GM21447 (cell line): Measurements from ENCODE around the gene TMEM247.

Experiments
- ATAC-seq: cut with Tn5 transposase; IDR thresholded peaks from one replicate; pipeline ENCODE4 v1.9.1; 2021; ENCODE audit not compliant: unreplicated experiment

Gene TMEM247

GRCh38 chr2:46479265-46479664 lies at the start of gene TMEM247:
Gene TMEM247, plus strand, starts transcription at chr2:46479565.
- no peak for ATAC-seq

- ATAC-seq = no peak
Measured at GRCh38 chr2:46430413-46430812, 49.0 kb upstream of the TMEM247 start.

GRCh38 chr2:46430992-46431391 lies 48.4 kb upstream of the TMEM247 start:
- no peak for ATAC-seq

GRCh38 chr2:46431481-46432235 lies 47.7 kb upstream of the TMEM247 start:
- ATAC-seq = no peak

- ATAC-seq = no peak
Measured at GRCh38 chr2:46434851-46435273, 44.5 kb upstream of the TMEM247 start.

- no peak for ATAC-seq
Measured at GRCh38 chr2:46435353-46435752, 44.0 kb upstream of the TMEM247 start.

- no peak for ATAC-seq
Measured at GRCh38 chr2:46435796-46436360, 43.5 kb upstream of the TMEM247 start.

- no peak for ATAC-seq
Measured at GRCh38 chr2:46436800-46437199, 42.6 kb upstream of the TMEM247 start.

GRCh38 chr2:46438102-46438501 lies 41.3 kb upstream of the TMEM247 start:
- ATAC-seq = no peak

GRCh38 chr2:46438794-46439193 lies 40.6 kb upstream of the TMEM247 start:
- ATAC-seq = no peak

- no peak for ATAC-seq
Measured at GRCh38 chr2:46439582-46439981, 39.8 kb upstream of the TMEM247 start.

- no peak for ATAC-seq
Measured at GRCh38 chr2:46441838-46442712, 37.3 kb upstream of the TMEM247 start.

GRCh38 chr2:46444732-46445131 lies 34.6 kb upstream of the TMEM247 start:
- no peak for ATAC-seq

GRCh38 chr2:46445556-46445955 lies 33.8 kb upstream of the TMEM247 start:
- no peak for ATAC-seq

- ATAC-seq = no peak
Measured at GRCh38 chr2:46446871-46447568, 32.3 kb upstream of the TMEM247 start.

GRCh38 chr2:46447649-46448048 lies 31.7 kb upstream of the TMEM247 start:
- ATAC-seq = no peak

- no peak for ATAC-seq
Measured at GRCh38 chr2:46448111-46448510, 31.3 kb upstream of the TMEM247 start.

GRCh38 chr2:46448641-46449040 lies 30.7 kb upstream of the TMEM247 start:
- ATAC-seq = no peak

- no peak for ATAC-seq
Measured at GRCh38 chr2:46449700-46450099, 29.7 kb upstream of the TMEM247 start.

GRCh38 chr2:46451131-46451711 lies 28.1 kb upstream of the TMEM247 start:
- ATAC-seq = no peak

- no peak for ATAC-seq
Measured at GRCh38 chr2:46456789-46457188, 22.6 kb upstream of the TMEM247 start.
